Neural crest cell (in vitro differentiated cells): Measurements from ENCODE around the gene BPIFB1. TPM values are rescaled to one million over a fixed set of nuclear protein-coding genes. Genes with fewer than 3 reads are reported as not detected.

Source experiments
- DNase-seq: peaks from one replicate; pipeline ENCODE4 v3.0.0; 2021; ENCODE audit warnings: low read depth, mixed read lengths, low spot score
- H3K27ac Mint-ChIP-seq: one replicate; pipeline ENCODE4 v1.8.0; 2021; ENCODE audit warnings: mild to moderate bottlenecking, mixed read lengths; ENCODE audit not compliant: unreplicated experiment
- H3K27me3 Mint-ChIP-seq: 2 replicates; pipeline ENCODE4 v1.8.0; 2021; ENCODE audit warnings: low read depth, mild to moderate bottlenecking, mixed read lengths
- H3K36me3 Mint-ChIP-seq: 2 replicates; pipeline ENCODE4 v1.8.0; 2021; ENCODE audit warnings: low read depth, mild to moderate bottlenecking, mixed read lengths
- H3K4me1 Mint-ChIP-seq: 2 replicates; pipeline ENCODE4 v1.8.0; 2021; ENCODE audit warnings: mixed read lengths
- H3K4me3 Mint-ChIP-seq: one replicate; pipeline ENCODE4 v1.8.0; 2021; ENCODE audit warnings: mild to moderate bottlenecking, mixed read lengths
- H3K9me3 Mint-ChIP-seq: 2 replicates; pipeline ENCODE4 v1.8.0; 2021; ENCODE audit warnings: mixed read lengths
- total RNA-seq: library from RNA; stranded (reverse); gene quantifications from 2 replicates; pipeline ENCODE4 v1.2.1, GENCODE V29; 2021
- TF ChIP-seq, protein P1 (sequence below): fragments of 200-600 bp; sonication (generic); conservative IDR thresholded peaks from 2 replicates; pipeline ENCODE4 v1.5.0; 2021; ENCODE audit warnings: antibody characterized with exemption, mild to moderate bottlenecking

BPIFB1 gene
- total RNA-seq, 1 donor from 2014 or later, result not detected

- H3K27me3 Mint-ChIP-seq, result peaks cover 42% of the 10 kb centered on the region
- no peaks in the 10 kb centered on the region for H3K36me3 Mint-ChIP-seq
- H3K4me1 Mint-ChIP-seq, result no peaks in the 10 kb centered on the region
- TF ChIP-seq, protein P1, sequence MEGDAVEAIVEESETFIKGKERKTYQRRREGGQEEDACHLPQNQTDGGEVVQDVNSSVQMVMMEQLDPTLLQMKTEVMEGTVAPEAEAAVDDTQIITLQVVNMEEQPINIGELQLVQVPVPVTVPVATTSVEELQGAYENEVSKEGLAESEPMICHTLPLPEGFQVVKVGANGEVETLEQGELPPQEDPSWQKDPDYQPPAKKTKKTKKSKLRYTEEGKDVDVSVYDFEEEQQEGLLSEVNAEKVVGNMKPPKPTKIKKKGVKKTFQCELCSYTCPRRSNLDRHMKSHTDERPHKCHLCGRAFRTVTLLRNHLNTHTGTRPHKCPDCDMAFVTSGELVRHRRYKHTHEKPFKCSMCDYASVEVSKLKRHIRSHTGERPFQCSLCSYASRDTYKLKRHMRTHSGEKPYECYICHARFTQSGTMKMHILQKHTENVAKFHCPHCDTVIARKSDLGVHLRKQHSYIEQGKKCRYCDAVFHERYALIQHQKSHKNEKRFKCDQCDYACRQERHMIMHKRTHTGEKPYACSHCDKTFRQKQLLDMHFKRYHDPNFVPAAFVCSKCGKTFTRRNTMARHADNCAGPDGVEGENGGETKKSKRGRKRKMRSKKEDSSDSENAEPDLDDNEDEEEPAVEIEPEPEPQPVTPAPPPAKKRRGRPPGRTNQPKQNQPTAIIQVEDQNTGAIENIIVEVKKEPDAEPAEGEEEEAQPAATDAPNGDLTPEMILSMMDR, result no peak
- H3K4me3 Mint-ChIP-seq, result no peak overlapping the region
- H3K9me3 Mint-ChIP-seq, result no peaks in the 10 kb centered on the region
- DNase-seq, result no peak
- no peak overlapping the region for H3K27ac Mint-ChIP-seq
Observed at GRCh38 chr20:33287884-33288283, 4.9 kb downstream of the BPIFB1 start.

DNA sequence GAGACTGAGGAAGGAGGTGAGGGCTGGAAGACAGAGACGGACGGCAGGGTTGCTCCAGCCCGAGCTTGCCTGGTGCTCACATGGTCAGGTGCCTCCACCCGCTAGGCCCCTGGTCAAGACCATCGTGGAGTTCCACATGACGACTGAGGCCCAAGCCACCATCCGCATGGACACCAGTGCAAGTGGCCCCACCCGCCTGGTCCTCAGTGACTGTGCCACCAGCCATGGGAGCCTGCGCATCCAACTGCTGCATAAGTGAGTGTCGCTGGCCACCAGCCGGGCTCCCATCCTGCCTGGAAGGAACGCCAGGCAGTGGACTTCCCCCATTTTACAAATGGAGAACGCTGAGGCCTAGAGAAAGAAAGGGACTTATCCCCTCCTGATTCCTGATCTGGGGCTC lies 7.8 kb downstream of the BPIFB1 start:
- no peaks in the 10 kb centered on the region for H3K4me1 Mint-ChIP-seq
- no peak overlapping the region for H3K4me3 Mint-ChIP-seq
- H3K27me3 Mint-ChIP-seq, result peaks cover 53% of the 10 kb centered on the region
- H3K9me3 Mint-ChIP-seq, result no peaks in the 10 kb centered on the region
- DNase-seq, result no peak
- TF ChIP-seq, protein P1, result no peak
- H3K36me3 Mint-ChIP-seq, result no peaks in the 10 kb centered on the region
- H3K27ac Mint-ChIP-seq, result no peak overlapping the region

DNA sequence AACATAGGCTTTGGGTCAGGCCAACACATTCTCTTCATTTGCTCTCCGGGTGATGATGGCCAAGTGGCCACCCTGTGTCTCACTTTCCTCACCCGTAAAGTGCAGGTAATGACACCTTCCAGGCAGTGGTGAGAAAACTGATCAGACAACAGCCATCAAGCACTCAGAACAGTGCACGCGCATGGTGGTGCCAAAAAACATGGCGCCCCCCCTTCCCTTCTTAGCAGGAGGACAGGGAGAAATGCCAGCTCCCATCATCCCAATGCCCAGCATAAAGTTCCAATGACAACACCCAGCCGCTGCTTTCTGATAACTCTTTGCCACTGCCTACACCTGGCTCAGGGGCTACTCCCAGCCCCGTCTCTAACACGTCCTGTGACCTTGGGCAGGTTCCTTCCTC lies 8.4 kb downstream of the BPIFB1 start:
- H3K9me3 Mint-ChIP-seq, result no peaks in the 10 kb centered on the region
- no peaks in the 10 kb centered on the region for H3K36me3 Mint-ChIP-seq
- no peaks in the 10 kb centered on the region for H3K4me1 Mint-ChIP-seq
- no peak overlapping the region for H3K27ac Mint-ChIP-seq
- no peak for DNase-seq
- TF ChIP-seq, protein P1, result no peak
- peaks cover 54% of the 10 kb centered on the region for H3K27me3 Mint-ChIP-seq
- no peak overlapping the region for H3K4me3 Mint-ChIP-seq

- TF ChIP-seq, protein P1, result peak; percentile 99
- Mint-ChIP-seq H3K4me3 (no peak overlapping the region), H3K36me3 (no peaks in the 10 kb centered on the region), H3K9me3 (no peaks in the 10 kb centered on the region), H3K4me1 (no peaks in the 10 kb centered on the region), H3K27me3 (peaks cover 54% of the 10 kb centered on the region), H3K27ac (no peak overlapping the region)
- DNase-seq, result peak; percentile 65
Observed at GRCh38 chr20:33291830-33292355, 8.9 kb downstream of the BPIFB1 start.

- Mint-ChIP-seq H3K4me1 (no peaks in the 10 kb centered on the region), H3K4me3 (no peak overlapping the region), H3K36me3 (no peaks in the 10 kb centered on the region), H3K27ac (no peak overlapping the region), H3K9me3 (no peaks in the 10 kb centered on the region), H3K27me3 (peaks cover 45% of the 10 kb centered on the region)
- TF ChIP-seq, protein P1, result no peak
- DNase-seq, result no peak
Observed at GRCh38 chr20:33296206-33296605, 13.2 kb downstream of the BPIFB1 start.
